Thymus (tissue), 11 donors: ENCODE results near the gene CPED1. TPM values are rescaled to one million over a fixed set of nuclear protein-coding genes. Genes with fewer than 3 reads are reported as not detected.
"Not testable (repeated sequence)": the region's sequence is repeated elsewhere in the genome, so short reads cannot be mapped to it uniquely, and the experiment has no call there.

Experiments used
- DNase-seq, 9 donors: peaks; one replicate each; pipeline ENCODE4 v3.0.0-alpha.2; 2013; ENCODE audit warnings: low spot score in 9 of 9, low read depth in 6 of 9, missing footprints in 1 of 9
- H3K27ac ChIP-seq, 2 donors: one replicate each; pipeline ENCODE4 v1.5.1; 2013; ENCODE audit warnings: control low read depth in 1 of 2, low read depth in 1 of 2, low read length in 1 of 2, mild to moderate bottlenecking in 1 of 2, moderate library complexity in 1 of 2
- H3K27me3 ChIP-seq, 2 donors: one replicate each; pipeline ENCODE4 v1.5.1; 2013; ENCODE audit warnings: low read length in 1 of 2; ENCODE audit not compliant: control insufficient read depth in 2 of 2, insufficient read depth in 1 of 2
- H3K36me3 ChIP-seq, 2 donors: one replicate each; pipeline ENCODE4 v1.5.1; 2013; ENCODE audit warnings: low read length in 1 of 2, mild to moderate bottlenecking in 1 of 2, moderate library complexity in 1 of 2; ENCODE audit not compliant: control insufficient read depth in 2 of 2, insufficient read depth in 2 of 2
- H3K4me1 ChIP-seq, 2 donors: one replicate each; pipeline ENCODE4 v1.5.1; 2013; ENCODE audit warnings: low read length in 2 of 2; ENCODE audit not compliant: control insufficient read depth in 2 of 2, insufficient read depth in 2 of 2
- H3K4me3 ChIP-seq, 2 donors: one replicate each; pipeline ENCODE4 v1.5.1; 2013; ENCODE audit warnings: low read length in 2 of 2, control low read depth in 1 of 2, mild to moderate bottlenecking in 1 of 2
- H3K9me3 ChIP-seq, 2 donors: one replicate each; pipeline ENCODE4 v1.5.1; 2013; ENCODE audit warnings: low read length in 1 of 2, mild to moderate bottlenecking in 1 of 2; ENCODE audit not compliant: control insufficient read depth in 2 of 2, insufficient read depth in 1 of 2
- WGBS: extraction: QIAGEN DNeasy Blood & Tissue Kit; methylation state at CpG from one replicate; pipeline ENCODE4 v1.1.7; 2013; 5-methylcytosine and 5-hydroxymethylcytosine counted together
- polyA plus RNA-seq: library from polyadenylated mRNA; stranded (reverse); fragments of 200-250 nt; gene quantifications from one replicate; pipeline ENCODE4 v1.2.3, GENCODE V29; 2013
- total RNA-seq: library from RNA; stranded (reverse); fragments of 120-200 nt; gene quantifications from one replicate; pipeline ENCODE4 v1.2.4, GENCODE V29; 2013
- donor health status: healthy.

Gene CPED1
- total and polyA plus RNA-seq, 2 donors = 1.9 to 2.2 TPM

DNA sequence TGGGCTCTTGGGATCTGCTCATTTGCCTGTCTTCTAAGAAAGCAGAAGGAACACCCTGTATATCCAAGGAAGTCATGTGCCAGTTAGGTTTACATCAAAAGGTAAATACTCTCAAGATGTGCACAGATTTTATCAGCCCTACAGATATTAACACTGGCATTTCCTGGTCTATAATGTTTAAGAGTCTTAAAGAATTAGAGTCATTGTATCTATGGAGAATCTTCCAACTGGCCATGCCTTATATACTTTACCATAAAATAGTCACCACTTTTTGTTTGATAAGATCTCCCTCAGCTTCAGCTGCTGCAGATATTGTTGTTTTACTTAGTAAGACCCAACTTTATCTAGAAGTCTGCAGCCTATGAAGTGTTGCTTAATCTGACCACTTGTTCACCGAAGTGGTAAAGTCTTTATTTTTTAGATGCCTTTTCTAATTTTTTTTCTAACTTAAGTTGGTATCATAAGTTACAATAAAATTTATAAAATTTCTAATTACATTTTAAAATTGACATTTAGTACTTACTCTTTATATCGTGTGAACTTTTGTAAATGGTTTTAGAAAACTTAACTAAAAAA is 58.5 kb downstream of the CPED1 start:
- Histone ChIP-seq H3K4me3 (no peak overlapping the region), H3K27ac (no peak overlapping the region), H3K4me1 (no peaks in the 10 kb centered on the region), H3K9me3 (no peaks in the 10 kb centered on the region), H3K27me3 (no peaks in the 10 kb centered on the region), H3K36me3 (no peaks in the 10 kb centered on the region)
- DNase-seq = no peak
- WGBS = 73% methylated on average over 2 of the region's 2 CpGs

- no peaks in the 10 kb centered on the region for H3K9me3 ChIP-seq
- no peak overlapping the region for H3K27ac ChIP-seq
- DNase-seq = no peak
- H3K27me3 ChIP-seq = no peaks in the 10 kb centered on the region
- H3K36me3 ChIP-seq = no peaks in the 10 kb centered on the region
- WGBS = 63% methylated on average over 4 of the region's 4 CpGs
- H3K4me1 ChIP-seq = no peaks in the 10 kb centered on the region
- no peak overlapping the region for H3K4me3 ChIP-seq
Observed at GRCh38 chr7:121048195-121048594, 59.7 kb downstream of the CPED1 start.

- Histone ChIP-seq H3K27me3 (no peaks in the 10 kb centered on the region), H3K36me3 (no peaks in the 10 kb centered on the region), H3K9me3 (no peaks in the 10 kb centered on the region), H3K27ac (no peak overlapping the region), H3K4me1 (no peaks in the 10 kb centered on the region), H3K4me3 (no peak overlapping the region)
- DNase-seq = no peak
- WGBS = 75% methylated on average over 3 of the region's 3 CpGs
Observed at GRCh38 chr7:121049028-121049791, 60.7 kb downstream of the CPED1 start.

DNA sequence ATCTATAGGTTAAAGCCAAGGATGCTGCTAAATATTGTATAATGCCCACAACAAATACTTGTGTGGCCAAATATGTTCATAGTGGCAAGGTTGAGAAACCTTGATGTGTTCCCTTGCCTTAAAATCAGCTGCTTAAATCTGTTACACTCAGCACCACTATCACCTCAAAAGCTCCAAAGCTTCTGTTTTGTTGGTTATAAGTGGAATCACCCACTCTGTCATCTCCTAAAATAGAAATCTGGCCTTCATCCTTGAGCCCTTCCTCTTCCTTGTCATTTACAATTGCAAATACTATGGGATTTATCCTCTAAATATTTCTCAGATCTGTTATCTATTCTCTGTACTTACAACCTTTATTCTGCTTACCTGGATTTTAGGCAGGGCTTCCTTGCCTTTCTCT is 61.4 kb downstream of the CPED1 start:
- no peak overlapping the region for H3K27ac ChIP-seq

DNA sequence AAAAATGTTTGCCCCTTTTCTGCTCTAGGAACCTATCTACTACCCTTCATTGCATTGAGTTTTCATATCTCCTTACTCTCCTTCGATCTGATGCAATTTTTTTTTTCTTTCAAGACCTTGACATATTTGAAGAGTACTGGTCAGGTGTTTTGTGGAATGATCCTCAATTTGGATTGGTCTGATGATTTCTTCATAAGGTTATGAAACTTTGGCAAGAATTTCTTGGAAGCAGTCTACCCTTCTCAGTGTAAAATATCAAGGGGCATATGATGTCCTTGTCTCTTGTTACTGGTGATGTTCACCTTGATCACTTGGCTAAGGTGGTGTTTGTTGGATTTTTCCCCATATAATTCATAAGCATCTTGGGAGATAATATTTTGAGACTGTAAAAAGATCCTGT is 64.7 kb downstream of the CPED1 start:
- Histone ChIP-seq H3K36me3 (no peaks in the 10 kb centered on the region), H3K9me3 (no peaks in the 10 kb centered on the region), H3K27ac (no peak overlapping the region), H3K4me1 (no peaks in the 10 kb centered on the region), H3K4me3 (no peak overlapping the region), H3K27me3 (no peaks in the 10 kb centered on the region)
- no peak for DNase-seq
- 92% methylated on average over 1 of the region's 1 CpG for WGBS

More for the DNA sequence above, 61.4 kb downstream of the CPED1 start:
- H3K4me1 ChIP-seq = no peaks in the 10 kb centered on the region
- no peaks in the 10 kb centered on the region for H3K36me3 ChIP-seq
- H3K9me3 ChIP-seq = no peaks in the 10 kb centered on the region
- H3K4me3 ChIP-seq = no peak overlapping the region
- DNase-seq = no peak
- no peaks in the 10 kb centered on the region for H3K27me3 ChIP-seq

DNA sequence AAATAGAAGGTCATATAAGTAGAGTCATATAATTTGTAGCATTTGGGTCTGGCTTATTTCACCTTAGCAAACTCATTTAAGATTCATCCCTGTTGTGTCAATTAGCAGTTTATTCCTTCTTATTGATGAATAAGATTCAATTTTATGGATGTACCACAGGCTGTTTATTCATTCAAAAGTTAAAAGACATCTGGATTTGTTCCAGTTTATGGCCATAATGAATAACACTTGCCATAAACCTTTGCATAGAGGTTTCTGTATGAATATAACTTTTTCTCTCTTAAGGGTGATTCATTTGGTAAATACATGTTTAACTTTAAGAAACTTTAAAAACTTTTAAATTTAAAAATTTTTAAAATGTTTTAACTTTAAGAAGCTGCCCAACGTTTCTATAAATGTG is 66.4 kb downstream of the CPED1 start:
- WGBS = 72% methylated on average over 1 of the region's 1 CpG
- Histone ChIP-seq H3K4me3 (no peak overlapping the region), H3K27me3 (no peaks in the 10 kb centered on the region), H3K36me3 (no peaks in the 10 kb centered on the region), H3K9me3 (no peaks in the 10 kb centered on the region), H3K27ac (no peak overlapping the region), H3K4me1 (no peaks in the 10 kb centered on the region)
- no peak for DNase-seq

DNA sequence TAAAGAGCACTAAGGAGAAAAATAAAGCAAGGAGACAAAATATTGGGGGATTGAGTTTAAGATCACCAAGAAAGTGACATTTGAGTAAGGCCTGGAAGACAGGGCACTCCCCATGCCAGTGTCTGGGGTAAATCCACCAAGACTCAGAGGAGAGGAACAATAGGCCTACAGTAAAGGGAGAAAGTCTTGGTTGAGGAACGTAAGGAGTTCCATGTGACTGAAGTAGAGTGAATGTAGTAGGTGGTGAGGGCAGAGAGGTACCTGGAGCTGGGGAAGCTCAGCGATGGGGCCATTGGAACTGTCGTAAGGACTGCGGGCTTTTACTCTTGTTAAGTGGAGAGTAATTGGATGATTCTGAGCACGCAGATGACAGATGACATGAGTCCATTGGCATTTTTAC is 69.4 kb downstream of the CPED1 start:
- 98% methylated on average over 5 of the region's 5 CpGs for WGBS
- no peaks in the 10 kb centered on the region for H3K27me3 ChIP-seq

GRCh38 chr7:121058975-121059374 is 70.5 kb downstream of the CPED1 start:
- 98% methylated on average over 2 of the region's 2 CpGs for WGBS

More for the DNA sequence above, 69.4 kb downstream of the CPED1 start:
- Histone ChIP-seq H3K9me3 (no peaks in the 10 kb centered on the region), H3K4me3 (no peak overlapping the region), H3K4me1 (no peaks in the 10 kb centered on the region), H3K36me3 (no peaks in the 10 kb centered on the region), H3K27ac (no peak overlapping the region)
- no peak for DNase-seq

DNA sequence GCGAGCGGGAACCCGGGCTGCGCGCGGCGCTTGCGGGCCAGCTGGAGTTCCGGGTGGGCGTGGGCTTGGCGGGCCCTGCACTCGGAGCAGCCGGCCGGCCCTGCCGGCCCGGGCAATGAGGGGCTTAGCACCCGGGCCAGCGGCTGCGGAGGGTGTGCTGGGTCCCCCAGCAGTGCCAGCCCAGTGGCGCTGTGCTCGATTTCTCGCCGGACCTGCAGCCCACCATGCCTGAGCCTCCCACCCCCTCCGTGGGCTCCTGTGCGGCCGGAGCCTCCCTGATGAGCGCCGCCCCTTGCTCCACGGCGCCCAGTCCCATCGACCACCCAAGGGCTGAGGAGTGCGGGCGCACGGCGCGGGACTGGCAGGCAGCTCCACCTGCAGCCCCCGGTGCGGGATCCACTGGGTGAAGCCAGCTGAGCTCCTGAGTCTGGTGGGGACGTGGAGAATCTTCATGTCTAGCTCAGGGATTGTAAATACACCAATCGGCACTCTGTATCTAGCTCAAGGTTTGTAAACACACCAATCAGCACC is 71.5 kb downstream of the CPED1 start:
- H3K4me3 ChIP-seq, H3K36me3 ChIP-seq, H3K27ac ChIP-seq, H3K27me3 ChIP-seq, H3K9me3 ChIP-seq, DNase-seq, H3K4me1 ChIP-seq: not testable (repeated sequence)
- 98% methylated on average over 40 of the region's 40 CpGs for WGBS

More at GRCh38 chr7:121058975-121059374, 70.5 kb downstream of the CPED1 start:
- no peak for DNase-seq
- Histone ChIP-seq H3K9me3 (no peaks in the 10 kb centered on the region), H3K36me3 (no peaks in the 10 kb centered on the region), H3K4me3 (no peak overlapping the region), H3K4me1 (no peaks in the 10 kb centered on the region), H3K27me3 (no peaks in the 10 kb centered on the region), H3K27ac (no peak overlapping the region)
